NCI-H1694 (cell line): Measurements from ENCODE around the gene AKR1E2.
"Not testable (repeated sequence)": the region's sequence is repeated elsewhere in the genome, so short reads cannot be mapped to it uniquely, and the experiment has no call there.

Experiments
- DNase-seq: peaks from one replicate; lab custom pipeline; 2025; lab: John Stamatoyannopoulos, UW

AKR1E2 gene

DNA sequence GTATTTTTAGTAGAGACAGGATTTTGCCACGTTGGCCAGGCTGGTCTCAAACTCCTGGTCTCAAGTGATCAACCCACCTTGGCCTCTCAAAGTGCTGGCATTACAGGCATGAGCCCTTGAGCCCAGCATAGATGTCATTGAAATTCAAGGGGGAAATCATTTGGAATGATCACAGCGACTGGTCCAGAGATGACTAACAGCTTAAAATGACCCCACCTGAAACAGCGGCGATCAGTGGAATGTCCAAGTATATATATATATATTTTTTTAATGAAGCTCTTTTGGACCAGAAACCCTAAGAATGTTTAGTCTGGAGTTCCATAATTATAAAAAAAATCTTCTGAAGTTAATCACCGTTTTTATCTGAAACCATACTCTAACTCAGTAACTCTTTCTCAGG lies 12.5 kb upstream of the AKR1E2 start:
- DNase-seq, result no peak

GRCh38 chr10:4815646-4816180 lies 10.3 kb upstream of the AKR1E2 start:
- not testable (repeated sequence) for DNase-seq

DNA sequence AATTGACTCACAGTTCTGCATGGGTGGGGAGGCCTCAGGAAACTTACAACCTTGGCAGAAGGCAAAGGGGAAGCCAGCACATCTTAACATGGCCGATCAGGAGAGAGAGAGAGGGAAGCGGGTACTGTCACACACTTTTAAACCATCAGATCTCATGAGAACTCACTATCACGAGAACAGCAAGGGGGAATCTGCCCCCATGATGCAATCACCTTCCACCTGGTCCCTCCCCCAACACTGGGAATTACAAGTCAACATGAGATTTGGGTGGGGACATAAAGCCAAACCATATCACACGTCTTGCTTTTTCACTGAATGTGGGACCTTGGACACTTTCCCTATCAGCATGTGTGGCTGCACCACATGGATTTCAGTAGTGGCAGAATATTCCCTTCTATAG lies 9.0 kb upstream of the AKR1E2 start:
- no peak for DNase-seq

GRCh38 chr10:4819067-4819466 lies 6.9 kb upstream of the AKR1E2 start:
- DNase-seq, result no peak

GRCh38 chr10:4819707-4820106 lies 6.3 kb upstream of the AKR1E2 start:
- no peak for DNase-seq

- no peak for DNase-seq
These were observed 5.1 kb upstream of the AKR1E2 start for GRCh38 chr10:4820804-4821401.

DNA sequence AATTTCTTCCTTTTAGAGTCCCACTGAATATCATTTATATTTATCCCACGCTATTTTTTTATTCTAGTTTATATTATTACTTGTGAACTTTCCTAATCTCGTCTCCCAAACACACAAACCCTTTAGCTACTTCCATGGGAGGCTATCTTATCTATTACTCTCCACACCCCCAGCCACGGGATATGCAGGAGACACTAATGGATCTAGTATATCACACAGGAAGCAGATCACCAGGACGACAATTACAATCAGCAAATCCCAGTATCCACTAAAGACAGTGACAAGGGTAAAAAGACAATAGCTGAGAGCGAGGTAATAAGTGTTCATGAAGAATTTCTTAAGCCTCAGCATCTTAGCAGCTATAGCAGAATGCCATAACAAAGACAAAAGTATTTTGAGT lies 3.8 kb upstream of the AKR1E2 start:
- DNase-seq, result no peak

- no peak for DNase-seq
These were observed 1.2 kb upstream of the AKR1E2 start for GRCh38 chr10:4824791-4825310.

DNA sequence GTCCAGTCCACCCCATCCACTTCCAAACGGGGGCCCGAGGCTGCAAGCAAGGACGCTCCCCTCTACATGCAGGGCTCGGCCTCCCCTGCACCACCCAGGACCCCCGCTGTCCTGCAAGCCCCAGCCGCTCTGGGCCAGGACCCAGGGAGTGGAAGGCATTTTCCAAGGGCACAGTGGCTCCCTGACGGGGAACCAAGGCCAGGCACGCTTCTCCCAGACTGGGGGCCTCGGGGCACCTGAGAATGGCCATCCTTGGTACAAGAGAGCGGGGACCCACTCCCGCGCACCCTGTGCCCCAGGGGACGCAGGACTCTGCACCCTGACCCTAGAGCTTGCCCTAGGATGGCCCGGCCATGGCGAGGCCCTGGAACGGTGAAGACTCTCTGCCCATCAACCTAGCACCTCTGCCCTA lies 545 bp upstream of the AKR1E2 start:
- DNase-seq, result no peak

DNA sequence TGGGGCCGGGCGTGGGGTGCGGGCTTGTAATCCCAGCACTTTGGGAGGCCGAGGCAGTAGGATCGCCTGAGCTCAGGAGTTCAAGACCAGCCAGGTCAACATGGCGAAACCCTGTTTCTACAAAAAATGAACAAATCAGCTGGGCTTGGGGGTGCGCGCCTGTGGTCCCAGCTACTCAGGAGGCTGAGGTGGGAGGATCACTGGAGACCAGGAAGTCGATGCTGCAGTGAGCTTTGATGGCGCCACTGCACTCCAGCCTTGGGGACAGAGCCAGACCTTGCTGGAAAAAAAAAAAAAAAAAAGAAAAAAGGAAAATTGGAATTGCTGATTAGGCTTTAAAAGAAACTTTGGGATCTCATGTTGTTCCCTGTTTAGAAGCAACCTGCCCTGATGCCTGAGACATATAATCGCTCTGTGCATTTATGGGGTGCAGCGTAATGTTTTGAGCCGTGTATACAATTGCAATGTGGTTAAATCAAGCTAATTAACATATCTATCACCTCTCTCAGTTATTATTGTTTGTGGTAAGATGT lies 851 bp downstream of the AKR1E2 start:
- no peak for DNase-seq

DNA sequence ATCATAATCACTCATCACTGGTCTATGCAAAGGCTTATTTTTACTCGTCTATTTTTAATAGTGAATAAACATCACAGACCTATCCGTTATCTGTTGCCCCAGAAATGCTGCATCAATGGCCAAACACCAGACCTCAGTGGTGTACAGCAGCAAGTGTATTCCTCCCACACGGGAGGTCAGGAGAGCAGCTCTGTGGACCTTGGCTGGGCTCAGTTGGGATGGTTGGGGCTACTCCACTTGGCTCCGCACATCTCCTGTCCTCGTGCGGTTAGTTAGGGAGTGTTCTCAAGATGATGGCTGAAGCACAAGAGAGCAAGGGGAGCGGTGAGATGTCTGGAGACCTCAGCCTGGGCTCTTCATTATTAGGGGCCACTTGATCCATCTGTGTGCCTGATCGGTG lies 2.0 kb downstream of the AKR1E2 start:
- no peak for DNase-seq

- DNase-seq, result no peak
These were observed 4.5 kb downstream of the AKR1E2 start for GRCh38 chr10:4830551-4830950.

DNA sequence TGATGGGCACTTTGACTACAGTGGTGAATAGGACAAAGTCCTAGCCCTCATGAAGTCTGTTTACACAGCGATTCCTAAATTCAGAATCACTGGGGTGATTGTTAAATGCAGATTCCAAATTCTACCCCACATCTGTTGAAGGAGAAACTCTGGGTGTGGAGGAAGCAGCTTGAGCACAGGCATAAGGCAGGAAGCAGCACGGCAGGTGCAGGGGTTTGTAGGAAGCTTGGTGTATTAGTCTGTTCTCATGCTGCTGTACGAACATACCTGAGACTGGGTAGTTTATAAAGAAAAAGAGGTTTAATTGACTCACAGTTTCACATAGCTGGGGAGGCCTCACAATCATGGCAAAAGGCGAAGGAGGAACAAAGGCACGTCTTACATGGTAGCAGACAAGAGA lies 5.1 kb downstream of the AKR1E2 start:
- no peak for DNase-seq

- DNase-seq, result no peak
These were observed 7.3 kb downstream of the AKR1E2 start for GRCh38 chr10:4833286-4833685.

DNA sequence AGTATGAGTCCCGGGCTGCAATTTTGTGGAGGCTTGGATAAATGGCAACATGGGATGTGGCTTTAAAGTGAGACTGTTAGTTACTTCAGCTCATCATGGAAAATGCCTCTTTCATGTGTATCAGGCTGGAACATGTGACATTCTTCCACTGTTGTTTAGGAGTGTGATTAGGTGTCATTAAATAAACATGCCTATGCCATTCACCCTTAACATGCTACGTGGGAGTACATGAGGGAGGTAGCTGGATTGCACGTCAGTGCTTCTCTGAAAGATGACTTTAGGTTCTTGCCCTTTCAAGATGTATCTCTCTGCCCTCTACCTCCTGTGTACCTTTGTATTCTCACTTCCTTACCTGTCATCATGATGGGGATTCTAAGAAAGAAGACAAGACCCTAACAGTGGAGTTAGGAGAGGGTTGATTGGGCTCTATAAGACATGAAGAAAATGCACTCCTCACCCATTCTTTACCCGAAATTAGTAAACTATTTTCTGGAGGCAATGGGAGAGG lies 8.9 kb downstream of the AKR1E2 start:
- DNase-seq, result no peak

- DNase-seq, result no peak
These were observed 9.5 kb downstream of the AKR1E2 start for GRCh38 chr10:4835494-4835918.

DNA sequence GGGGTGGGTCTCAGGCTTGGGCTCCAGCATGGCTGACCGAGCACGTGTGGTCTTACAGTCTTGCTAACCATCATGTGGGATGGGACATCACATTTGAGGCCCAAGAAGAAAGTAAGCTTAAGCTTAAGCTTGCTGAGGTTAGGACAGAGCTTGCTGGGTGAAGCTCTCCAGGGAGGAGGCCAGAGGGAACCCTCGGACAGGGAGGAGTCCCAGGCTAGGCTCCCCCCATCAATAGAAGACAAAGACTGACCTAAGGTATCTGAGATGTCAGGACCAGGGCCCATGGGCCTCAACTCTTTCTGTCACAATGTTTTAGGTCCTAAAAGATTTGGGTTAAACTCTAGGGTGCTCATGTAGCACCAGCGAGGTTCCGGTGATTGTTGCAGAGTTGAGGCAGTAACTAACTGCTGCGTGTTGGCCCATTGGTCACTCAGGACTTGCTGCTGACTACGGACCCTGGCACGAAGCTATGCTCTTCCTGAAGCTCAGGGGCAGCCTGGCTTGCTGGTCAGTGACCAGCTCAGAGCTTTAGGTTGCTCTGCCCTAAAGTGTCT lies 10.5 kb downstream of the AKR1E2 start:
- no peak for DNase-seq

DNA sequence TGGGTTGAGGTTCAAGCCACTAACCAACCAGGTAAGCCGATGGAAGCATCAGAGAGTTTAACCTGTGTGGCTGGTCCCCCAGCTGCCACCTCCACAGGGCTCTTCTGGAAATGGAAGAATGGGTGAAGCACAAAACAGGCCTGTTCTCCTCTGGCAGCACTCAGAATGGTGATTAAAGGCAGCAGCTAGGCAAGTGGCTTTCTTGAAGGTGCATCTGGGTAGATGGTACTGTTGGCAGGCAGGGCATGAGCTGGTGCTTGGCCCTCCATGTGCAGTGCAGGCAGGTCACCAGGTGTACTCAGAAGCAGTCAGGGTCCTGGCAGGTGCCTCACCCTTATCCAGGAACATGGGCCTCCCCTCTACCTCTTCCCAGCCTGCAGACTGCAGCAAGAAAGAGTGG lies 11.5 kb downstream of the AKR1E2 start:
- DNase-seq, result no peak

DNA sequence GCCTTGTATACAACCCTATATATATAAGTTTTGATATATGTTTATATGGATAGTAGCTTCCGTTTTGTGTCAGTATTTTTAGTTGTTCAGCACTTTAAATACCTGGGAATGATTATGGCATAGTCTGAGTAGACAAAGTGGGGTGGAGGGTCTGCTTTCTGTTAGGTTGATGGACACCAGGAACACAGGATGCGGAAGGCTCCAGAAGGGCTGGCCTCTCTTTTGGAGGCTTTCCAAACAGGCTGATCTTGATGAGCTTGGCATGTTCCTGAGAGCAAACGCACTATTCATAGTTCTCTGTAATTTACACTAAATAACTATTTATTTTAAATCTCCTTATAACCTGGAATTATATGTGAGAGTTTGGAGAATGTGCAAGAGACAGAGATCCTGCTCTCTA lies 12.7 kb downstream of the AKR1E2 start:
- no peak for DNase-seq

DNA sequence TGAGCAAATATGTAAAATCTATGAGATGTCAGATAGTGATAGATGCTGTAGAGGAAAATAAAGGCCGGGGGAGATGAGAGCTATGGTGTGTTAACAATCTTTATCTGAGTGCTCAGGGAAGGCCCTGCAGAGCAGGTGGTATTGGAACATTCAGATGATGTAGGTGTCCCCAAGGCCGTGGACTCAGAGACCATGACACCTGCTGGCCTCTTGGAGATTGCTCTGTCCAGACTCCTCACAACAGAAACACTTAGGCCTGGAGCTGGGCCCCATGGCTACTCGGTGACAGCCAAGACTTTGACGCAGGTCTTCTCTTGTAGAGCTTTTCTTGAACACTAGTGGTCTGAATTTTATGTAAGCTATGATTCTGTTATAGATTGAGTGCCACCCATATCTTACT lies 13.3 kb downstream of the AKR1E2 start:
- DNase-seq, result no peak

- no peak for DNase-seq
These were observed 14.1 kb downstream of the AKR1E2 start for GRCh38 chr10:4840151-4840550.

GRCh38 chr10:4843525-4844180 lies 17.6 kb downstream of the AKR1E2 start:
- no peak for DNase-seq

DNA sequence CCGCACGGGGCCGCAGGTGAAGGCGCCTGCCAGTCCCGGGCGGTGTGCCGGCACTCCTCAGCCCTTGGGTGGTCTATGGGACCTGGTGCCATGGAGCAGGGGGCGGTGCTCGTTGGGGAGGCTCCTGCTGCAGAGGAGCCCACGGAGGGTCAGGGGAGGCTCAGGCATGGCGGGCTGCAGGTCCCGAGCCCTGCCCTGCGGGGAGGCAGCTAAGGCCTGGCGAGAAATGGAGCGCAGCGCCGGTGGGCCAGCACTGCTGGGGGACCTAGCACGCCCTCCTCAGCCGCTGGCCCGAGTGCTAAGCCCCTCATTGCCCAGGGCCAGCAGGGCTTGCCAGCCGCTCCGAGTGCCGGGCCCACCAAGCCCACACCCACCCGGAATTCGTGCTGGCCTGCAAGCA lies 18.9 kb downstream of the AKR1E2 start:
- DNase-seq, result no peak
